HUES6 (cell line): ENCODE data around the gene NLRX1.
"Not testable (repeated sequence)": the region's sequence is repeated elsewhere in the genome, so short reads cannot be mapped to it uniquely, and the experiment has no call there.

Source experiments
- H3K27ac ChIP-seq: 2 replicates; pipeline ENCODE4 v1.7.0; 2013; ENCODE audit warnings: low read depth, mild to moderate bottlenecking, low read length, inconsistent platforms
- H3K27me3 ChIP-seq: 2 replicates; pipeline ENCODE4 v1.6.1; 2013; ENCODE audit warnings: low read length; ENCODE audit not compliant: control insufficient read depth, insufficient read depth
- H3K36me3 ChIP-seq: 2 replicates; pipeline ENCODE4 v1.6.1; 2013; ENCODE audit warnings: low read length; ENCODE audit not compliant: control insufficient read depth, insufficient read depth
- H3K4me1 ChIP-seq: 2 replicates; pipeline ENCODE4 v1.6.1; 2013; ENCODE audit warnings: low read length; ENCODE audit not compliant: control insufficient read depth, insufficient read depth
- H3K4me3 ChIP-seq: 2 replicates; pipeline ENCODE4 v1.5.1; 2013; ENCODE audit warnings: low read depth, low read length
- H3K9ac ChIP-seq: one replicate; pipeline ENCODE4 v1.6.1; 2013; ENCODE audit warnings: mild to moderate bottlenecking, low read length
- H3K9me3 ChIP-seq: 2 replicates; pipeline ENCODE4 v1.6.1; 2013; ENCODE audit warnings: low read depth, low read length; ENCODE audit not compliant: control insufficient read depth, insufficient read depth

The NLRX1 gene

DNA sequence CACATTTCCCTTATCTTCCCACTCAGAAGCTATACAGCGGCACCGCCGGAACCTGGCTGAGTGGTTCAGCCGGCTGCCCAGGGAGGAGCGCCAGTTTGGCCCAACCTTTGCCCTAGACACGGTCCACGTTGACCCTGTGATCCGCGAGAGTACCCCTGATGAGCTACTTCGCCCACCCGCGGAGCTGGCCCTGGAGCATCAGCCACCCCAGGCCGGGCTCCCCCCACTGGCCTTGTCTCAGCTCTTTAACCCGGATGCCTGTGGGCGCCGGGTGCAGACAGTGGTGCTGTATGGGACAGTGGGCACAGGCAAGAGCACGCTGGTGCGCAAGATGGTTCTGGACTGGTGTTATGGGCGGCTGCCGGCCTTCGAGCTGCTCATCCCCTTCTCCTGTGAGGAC, 4.9 kb downstream of the NLRX1 start:
- H3K27me3 ChIP-seq, result no peaks in the 10 kb centered on the region
- H3K9me3 ChIP-seq, result no peaks in the 10 kb centered on the region
- H3K4me1 ChIP-seq, result 0 out of 2 replicates have a peak, but pooled peaks cover 6% of the 10 kb centered on the region
- no peak overlapping the region for H3K27ac ChIP-seq
- no peak overlapping the region for H3K4me3 ChIP-seq
- H3K9ac ChIP-seq, result no peak overlapping the region
- peaks cover 15% of the 10 kb centered on the region for H3K36me3 ChIP-seq

DNA sequence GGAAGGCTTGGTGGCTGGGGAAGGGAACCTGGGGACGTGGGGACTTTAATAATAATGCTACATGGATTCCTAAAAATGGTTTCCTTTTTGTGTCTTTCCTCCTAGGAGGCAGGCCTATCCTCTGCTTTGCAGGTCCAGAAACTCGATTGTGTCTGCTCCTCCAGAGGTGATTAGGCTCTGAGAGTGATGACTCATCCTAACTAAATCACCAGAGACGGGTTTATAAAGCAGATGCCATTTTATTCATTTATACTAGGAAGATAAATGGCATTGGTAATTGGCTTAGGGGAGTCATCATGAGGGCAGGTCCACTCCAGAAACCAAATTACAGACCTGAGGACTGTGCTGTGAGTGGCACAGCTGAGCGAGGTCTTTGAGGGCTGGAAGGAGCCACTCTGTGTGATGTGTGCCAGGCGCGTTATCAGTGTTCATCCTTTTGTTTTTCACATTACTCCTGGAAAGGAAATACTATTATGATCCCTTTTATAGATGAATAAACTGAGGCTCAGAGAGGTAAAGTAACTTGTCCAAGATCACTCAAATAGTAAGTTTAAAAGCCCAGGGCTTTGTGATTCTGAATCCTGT, 7.1 kb downstream of the NLRX1 start:
- Histone ChIP-seq H3K9me3 (no peaks in the 10 kb centered on the region), H3K36me3 (peaks cover 23% of the 10 kb centered on the region), H3K4me3 (no peak overlapping the region), H3K4me1 (no peaks in the 10 kb centered on the region), H3K9ac (no peak overlapping the region), H3K27ac (no peak overlapping the region), H3K27me3 (no peaks in the 10 kb centered on the region)

DNA sequence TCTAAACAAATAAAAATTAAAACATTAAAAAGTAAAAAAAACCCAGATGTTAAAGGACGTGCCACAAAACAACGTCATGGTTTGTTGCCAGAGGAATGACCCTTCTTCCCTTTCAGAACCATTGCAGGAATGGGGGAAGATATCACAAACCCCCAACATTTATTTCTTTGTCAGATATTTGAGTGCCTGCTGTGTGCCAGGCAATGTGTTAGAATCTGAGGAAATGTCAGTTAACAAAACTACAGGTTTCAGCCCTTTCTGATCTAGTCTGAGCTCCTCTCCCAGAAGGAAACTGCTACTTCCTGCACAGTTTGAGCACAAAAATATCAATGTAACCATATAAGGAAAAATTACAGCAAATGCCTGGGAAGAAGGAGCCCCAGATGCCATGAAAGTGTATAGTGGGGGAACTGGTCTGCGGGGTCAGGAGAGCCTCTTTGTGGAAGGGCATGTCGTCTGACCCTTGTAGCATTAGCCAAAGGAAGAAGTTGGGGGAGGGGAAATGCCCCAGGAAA, 9.7 kb downstream of the NLRX1 start:
- H3K9me3 ChIP-seq, result no peaks in the 10 kb centered on the region
- no peak overlapping the region for H3K9ac ChIP-seq
- H3K27me3 ChIP-seq, result no peaks in the 10 kb centered on the region
- peaks cover 29% of the 10 kb centered on the region for H3K36me3 ChIP-seq
- no peak overlapping the region for H3K27ac ChIP-seq
- H3K4me3 ChIP-seq, result no peak overlapping the region
- no peaks in the 10 kb centered on the region for H3K4me1 ChIP-seq

DNA sequence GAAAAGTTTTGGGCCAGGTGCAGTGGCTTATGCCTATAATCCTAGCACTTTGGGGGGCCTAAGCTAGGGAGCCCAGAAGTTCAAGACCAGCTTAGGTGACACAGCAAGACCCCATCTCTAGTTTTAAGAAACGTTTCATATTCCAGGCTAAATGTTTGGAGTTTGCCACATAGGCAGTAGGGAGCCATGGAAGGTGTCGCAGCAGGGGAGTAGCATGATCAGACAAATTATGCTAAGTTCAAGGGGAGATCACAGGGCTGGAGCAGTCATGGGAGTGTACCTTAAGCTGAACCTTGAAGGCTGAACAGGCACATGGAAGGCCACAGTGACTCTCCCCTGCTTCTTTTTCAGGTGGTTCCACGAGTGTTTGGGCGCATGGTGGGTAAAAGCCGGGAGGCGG, 10.8 kb downstream of the NLRX1 start:
- no peaks in the 10 kb centered on the region for H3K4me1 ChIP-seq
- no peaks in the 10 kb centered on the region for H3K9me3 ChIP-seq
- H3K9ac ChIP-seq, result no peak overlapping the region
- no peak overlapping the region for H3K27ac ChIP-seq
- H3K27me3 ChIP-seq, result no peaks in the 10 kb centered on the region
- H3K4me3 ChIP-seq, result no peak overlapping the region
- peaks cover 25% of the 10 kb centered on the region for H3K36me3 ChIP-seq

DNA sequence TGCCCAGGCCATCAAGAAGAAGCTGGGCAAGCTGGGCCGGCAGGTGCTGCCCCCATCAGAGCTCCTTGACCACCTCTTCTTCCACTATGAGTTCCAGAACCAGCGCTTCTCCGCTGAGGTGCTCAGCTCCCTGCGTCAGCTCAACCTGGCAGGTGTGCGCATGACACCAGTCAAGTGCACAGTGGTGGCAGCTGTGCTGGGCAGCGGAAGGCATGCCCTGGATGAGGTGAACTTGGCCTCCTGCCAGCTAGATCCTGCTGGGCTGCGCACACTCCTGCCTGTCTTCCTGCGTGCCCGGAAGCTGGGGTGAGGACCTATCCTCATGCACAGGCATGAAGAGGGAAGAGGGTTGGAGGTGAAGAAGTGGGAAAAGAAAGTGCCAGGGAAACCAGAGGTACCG, 11.5 kb downstream of the NLRX1 start:
- Histone ChIP-seq H3K27me3 (no peaks in the 10 kb centered on the region), H3K9me3 (no peaks in the 10 kb centered on the region), H3K9ac (peak overlapping the region; percentile 36), H3K27ac (no peak overlapping the region), H3K4me1 (no peaks in the 10 kb centered on the region), H3K4me3 (no peak overlapping the region), H3K36me3 (peaks cover 18% of the 10 kb centered on the region)

DNA sequence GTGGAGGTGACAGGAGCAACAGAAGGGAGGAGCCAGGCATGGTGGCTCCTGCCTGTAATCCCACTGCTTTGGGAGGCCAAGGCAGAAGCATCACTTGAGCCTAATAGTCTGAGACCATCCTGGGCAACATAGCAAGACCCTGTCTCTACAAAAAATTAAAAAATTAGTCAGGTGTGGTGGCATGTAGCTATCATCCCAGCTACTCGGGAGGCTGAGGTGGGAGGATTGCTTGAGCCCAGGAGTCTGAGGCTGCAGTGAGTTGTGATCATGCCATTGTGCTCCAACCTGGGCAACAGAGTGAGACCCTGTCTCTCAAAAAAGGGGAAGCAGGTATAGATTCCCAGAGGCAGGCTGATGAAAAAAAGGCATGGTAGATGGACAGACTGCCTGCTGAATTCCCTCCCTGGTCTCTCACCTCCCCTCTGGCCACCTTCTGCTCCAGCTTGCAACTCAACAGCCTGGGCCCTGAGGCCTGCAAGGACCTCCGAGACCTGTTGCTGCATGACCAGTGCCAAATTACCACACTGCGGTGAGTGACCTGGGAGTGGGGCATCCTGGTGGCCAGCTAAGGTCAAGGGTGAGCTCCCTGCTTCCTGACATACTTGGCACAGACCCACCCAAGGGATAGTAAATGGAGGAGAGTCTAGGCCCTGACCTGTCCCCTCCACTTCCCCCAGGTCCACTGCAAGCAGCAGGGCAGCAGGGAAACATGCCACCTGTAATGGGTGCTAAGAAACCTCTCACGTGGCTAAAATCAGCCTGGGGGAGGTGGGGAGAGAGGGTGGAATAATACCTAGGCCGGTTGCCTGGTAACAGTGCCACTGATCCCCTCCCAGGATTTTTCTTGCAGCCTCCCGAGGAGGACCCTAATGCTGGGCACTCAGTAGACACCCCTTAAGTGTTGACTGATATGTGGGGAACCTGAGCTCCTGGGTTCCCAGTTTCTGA, 12.5 kb downstream of the NLRX1 start:
- no peak overlapping the region for H3K9ac ChIP-seq
- no peak overlapping the region for H3K4me3 ChIP-seq
- H3K36me3 ChIP-seq, result peaks cover 17% of the 10 kb centered on the region
- H3K27ac ChIP-seq, result no peak overlapping the region
- H3K4me1 ChIP-seq, result no peaks in the 10 kb centered on the region
- no peaks in the 10 kb centered on the region for H3K27me3 ChIP-seq
- H3K9me3 ChIP-seq, result no peaks in the 10 kb centered on the region

DNA sequence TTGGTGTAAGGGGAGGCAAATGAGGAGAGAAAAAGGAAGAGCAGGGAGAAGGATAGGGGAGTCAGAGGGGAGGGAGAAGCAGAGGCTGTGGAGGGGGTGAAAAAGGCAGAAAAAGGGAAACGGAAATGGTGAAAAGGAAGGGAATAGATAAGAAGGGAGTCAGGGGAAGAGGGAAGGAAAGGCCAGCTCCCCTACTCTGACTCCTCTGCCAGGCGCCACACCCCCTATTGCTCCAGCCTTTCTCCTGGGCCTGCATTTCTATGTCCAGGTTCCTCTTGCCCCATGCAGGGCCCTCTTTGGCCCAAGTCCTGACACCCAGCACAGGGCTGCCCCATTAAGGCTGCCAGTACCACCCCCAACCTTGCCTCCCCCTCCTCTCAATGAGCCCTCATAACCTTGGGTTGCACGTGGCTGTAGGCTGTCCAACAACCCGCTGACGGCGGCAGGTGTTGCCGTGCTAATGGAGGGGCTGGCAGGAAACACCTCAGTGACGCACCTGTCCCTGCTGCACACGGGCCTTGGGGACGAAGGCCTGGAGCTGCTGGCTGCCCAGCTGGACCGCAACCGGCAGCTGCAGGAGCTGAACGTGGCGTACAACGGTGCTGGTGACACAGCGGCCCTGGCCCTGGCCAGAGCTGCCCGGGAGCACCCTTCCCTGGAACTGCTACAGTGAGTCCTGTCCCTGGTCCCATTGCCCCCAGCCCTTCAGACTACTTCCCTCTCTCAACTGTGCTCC, 13.3 kb downstream of the NLRX1 start:
- H3K4me1 ChIP-seq, result no peaks in the 10 kb centered on the region
- H3K9ac ChIP-seq, result no peak overlapping the region
- no peaks in the 10 kb centered on the region for H3K27me3 ChIP-seq
- no peak overlapping the region for H3K27ac ChIP-seq
- no peaks in the 10 kb centered on the region for H3K9me3 ChIP-seq
- no peak overlapping the region for H3K4me3 ChIP-seq
- peaks cover 17% of the 10 kb centered on the region for H3K36me3 ChIP-seq

DNA sequence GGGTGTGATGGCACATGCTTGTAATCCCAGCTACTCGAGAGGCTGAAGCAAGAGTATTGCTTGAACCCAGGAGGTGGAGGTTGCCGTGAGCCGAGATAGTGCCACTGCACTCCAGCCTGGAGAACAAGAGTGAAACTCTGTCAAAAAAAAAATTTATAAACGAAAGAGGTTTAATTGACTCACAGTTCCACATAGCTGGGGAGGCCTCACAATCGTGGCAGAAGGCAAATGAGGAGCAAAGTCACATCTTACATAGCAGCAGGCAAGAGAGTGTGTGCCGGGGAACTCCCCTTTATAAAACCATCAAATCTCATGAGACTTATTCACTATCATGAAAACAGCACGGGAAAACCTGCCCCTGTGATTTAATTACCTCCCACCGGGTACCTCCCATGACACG, 15.9 kb downstream of the NLRX1 start:
- not testable (repeated sequence) for H3K4me1 ChIP-seq, H3K9me3 ChIP-seq, H3K4me3 ChIP-seq, H3K27ac ChIP-seq, H3K9ac ChIP-seq, H3K27me3 ChIP-seq
- peaks cover 14% of the 10 kb centered on the region; the same call in 1 of the 2 replicates for H3K36me3 ChIP-seq

DNA sequence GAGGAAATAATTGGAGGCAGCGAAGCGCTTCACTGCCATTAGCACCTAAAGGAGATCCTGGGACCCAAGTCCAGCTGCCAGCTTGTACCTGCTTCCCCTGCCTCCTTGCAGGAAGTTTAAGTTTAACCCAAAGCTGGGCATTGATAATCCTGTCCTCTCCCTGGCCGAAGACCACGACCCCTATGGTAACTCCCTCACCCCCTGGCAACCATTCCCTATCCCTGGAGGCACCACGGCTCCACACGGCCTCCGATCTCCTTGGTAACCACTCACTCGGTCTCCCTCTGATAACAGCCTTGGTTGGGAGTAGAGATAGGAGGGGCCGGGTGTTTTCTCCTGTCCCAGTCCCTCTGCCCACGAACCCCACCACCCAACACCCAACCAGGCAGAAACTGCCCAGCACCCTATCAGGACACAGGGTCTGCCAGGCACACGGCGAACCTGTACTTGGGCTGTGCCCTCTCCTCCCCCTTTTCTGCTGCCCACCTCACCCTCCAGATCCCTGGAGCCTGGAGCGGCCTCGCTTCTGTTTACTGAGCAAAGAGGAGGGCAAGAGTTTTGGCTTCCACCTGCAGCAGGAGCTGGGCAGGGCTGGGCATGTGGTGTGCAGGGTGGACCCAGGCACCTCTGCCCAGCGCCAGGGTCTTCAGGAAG, 17.6 kb downstream of the NLRX1 start:
- Histone ChIP-seq H3K9ac (no peak overlapping the region), H3K4me1 (0 out of 2 replicates have a peak, but pooled peaks cover 5% of the 10 kb centered on the region), H3K36me3 (0 out of 2 replicates have a peak, but pooled peaks cover 2% of the 10 kb centered on the region), H3K4me3 (no peak overlapping the region), H3K27me3 (no peaks in the 10 kb centered on the region), H3K9me3 (no peaks in the 10 kb centered on the region), H3K27ac (no peak overlapping the region)

DNA sequence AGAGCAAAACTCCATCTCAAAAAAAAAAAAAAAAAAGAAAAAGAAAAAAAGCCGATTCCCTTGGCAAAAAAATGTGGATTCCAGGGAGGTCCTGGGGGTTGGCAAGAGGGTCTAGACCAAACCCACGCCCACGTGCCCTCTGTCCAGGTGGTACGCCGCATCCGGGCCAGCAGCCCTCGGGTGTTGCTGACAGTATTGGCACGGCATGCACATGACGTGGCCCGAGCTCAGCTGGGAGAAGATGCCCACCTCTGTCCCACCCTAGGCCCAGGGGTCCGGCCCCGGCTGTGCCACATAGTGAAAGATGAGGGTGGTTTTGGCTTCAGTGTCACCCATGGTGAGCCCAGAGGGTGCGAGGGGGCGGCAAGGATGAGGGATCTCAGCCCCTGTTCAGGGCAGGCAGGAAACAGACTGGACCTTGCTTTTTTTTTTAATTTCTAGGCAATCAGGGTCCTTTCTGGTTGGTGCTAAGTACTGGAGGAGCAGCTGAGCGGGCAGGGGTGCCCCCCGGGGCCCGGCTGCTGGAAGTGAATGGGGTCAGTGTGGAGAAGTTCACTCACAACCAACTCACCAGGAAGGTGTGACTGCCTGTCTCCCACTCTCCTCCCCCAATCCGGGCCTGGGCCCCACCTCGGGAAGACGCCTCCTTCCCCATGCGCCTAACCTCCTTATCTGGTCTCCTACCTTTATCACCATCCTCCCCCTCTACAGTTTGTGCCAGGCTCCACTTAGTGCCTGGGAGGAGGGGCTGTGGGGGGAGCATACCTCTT, 18.8 kb downstream of the NLRX1 start:
- H3K27ac ChIP-seq, result no peak overlapping the region

More for the DNA sequence above, 18.8 kb downstream of the NLRX1 start:
- Histone ChIP-seq H3K4me1 (0 out of 2 replicates have a peak, but pooled peaks cover 5% of the 10 kb centered on the region), H3K36me3 (no peaks in the 10 kb centered on the region), H3K27me3 (no peaks in the 10 kb centered on the region), H3K9me3 (no peaks in the 10 kb centered on the region), H3K9ac (no peak overlapping the region), H3K4me3 (no peak overlapping the region)
